ENCODE results near the gene ACKR4.

Gene ACKR4

DNA sequence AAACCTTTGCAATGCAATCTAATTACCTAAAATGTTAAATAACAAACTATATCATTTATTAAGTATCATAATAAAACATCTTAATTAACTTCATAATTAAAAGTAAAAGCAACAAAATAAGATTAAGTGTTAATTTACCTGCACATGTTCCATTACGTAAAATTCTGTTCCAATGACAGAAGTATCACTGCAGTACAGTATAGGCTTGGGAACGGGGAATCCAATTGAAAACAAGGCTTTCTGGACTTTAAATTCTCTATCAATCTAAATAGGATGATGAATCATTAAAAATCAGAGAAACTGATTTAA lies 45.4 kb downstream of the ACKR4 start:
- no peak for FAIRE-seq

DNA sequence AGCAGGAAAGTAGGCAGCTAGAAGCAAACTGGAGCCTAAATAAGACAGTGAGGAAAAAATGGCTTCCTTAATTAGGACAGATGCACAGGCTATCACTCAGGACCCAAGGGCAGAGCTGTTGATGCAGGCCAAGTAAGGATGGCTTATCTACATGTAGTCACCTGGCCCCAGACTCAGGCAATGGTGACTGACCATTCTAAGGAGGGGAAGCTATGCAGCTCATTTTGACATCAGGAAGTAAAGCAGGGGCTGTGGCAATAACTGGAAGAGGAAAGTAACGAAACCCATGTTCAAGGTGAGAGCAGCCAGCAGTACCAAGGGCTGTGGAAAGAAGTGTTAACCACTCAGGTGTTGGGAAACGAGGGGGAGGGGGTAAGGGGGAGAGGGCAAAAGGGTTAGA lies 46.3 kb downstream of the ACKR4 start:
- FAIRE-seq, result no peak

DNA sequence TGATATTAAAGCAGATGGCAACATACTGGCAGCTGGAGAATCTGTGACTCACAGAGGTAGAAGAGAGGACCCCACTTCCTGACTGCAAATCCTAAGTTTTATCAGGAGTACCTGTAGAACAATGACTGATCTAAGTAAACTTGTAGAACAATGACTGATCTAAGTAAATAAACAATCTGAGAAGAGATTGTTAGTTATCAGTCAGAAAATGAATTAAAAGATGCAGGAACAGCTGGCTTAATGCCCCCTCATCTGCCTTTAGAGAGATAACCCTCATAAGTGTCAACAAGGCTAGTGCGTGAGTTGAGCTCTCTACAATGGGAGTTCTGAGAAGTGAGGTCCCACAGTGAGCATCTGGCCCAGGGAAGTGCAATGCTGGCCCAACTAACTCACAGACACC lies 48.0 kb downstream of the ACKR4 start:
- no peak for FAIRE-seq

DNA sequence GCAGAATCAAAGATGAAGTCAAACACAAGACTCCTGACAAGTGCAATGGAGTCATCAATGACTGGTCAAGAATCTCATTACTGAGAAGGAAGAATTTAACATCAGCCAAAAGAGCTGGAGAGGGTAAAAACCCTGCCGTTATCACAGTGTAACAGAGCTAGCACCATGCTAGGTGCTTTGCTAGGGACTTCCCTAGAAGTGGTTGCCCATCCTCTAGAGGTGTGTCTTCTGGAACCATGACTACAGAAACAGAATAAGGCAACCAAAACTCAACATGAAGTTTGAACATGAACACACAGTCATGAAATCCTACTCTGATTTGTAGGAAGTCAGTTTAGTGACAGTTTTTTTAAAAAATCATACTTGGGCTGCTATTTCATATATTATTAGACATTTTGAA lies 53.1 kb downstream of the ACKR4 start:
- no peak for FAIRE-seq
